Activated CD4-positive, alpha-beta memory T cell treated with anti-CD3 and anti-CD28 coated beads, Interleukin-2, amount 10 ng/mL, durations not matched to agents 7 days and 5 days (primary cell): ENCODE measurements around the gene DAZAP2. TPM values are rescaled to one million over a fixed set of nuclear protein-coding genes. Genes with fewer than 3 reads are reported as not detected.

Experiments
- total RNA-seq, 2 experiments: library from RNA; stranded (reverse); gene quantifications; one replicate each; pipeline ENCODE4 v1.2.3, GENCODE V29; 2021

DAZAP2 gene
- total RNA-seq, 2 experiments from 2014 or later = 247 TPM

Other genes with a start within 250 kb of the DAZAP2 start
- 10 to 100 TPM; 35.0 to 36.4 TPM for gene SLC11A2, start 212.4 kb upstream of the DAZAP2 start, total RNA-seq
- gene LETMD1, start 190.5 kb upstream of the DAZAP2 start, total RNA-seq = 10 to 100 TPM; 92.1 to 93.9 TPM
- 10 to 100 TPM; 14.7 to 16.3 TPM for gene CSRNP2, start 155.2 kb upstream of the DAZAP2 start, total RNA-seq
- gene TFCP2, start 65.7 kb upstream of the DAZAP2 start, total RNA-seq = 10 to 100 TPM; 34.3 to 35.9 TPM
- gene POU6F1, start 20.8 kb upstream of the DAZAP2 start, total RNA-seq = 1 to 10 TPM; 4.1 to 4.8 TPM
- 1 to 10 TPM; 1.8 to 3.1 TPM for gene SMAGP, start 31.6 kb downstream of the DAZAP2 start, total RNA-seq
- 100 to 1,000 TPM; 206 to 214 TPM for gene BIN2, start 85.3 kb downstream of the DAZAP2 start, total RNA-seq
- not detected for gene CELA1, start 107.9 kb downstream of the DAZAP2 start, total RNA-seq
- 10 to 100 TPM; 17.8 to 18.6 TPM for gene GALNT6, start 152.6 kb downstream of the DAZAP2 start, total RNA-seq
- gene SLC4A8, start 186.0 kb downstream of the DAZAP2 start, total RNA-seq = 1 to 10 TPM; 5.2 to 5.4 TPM